GM06990 (cell line): ENCODE measurements around the gene SEH1L.
A peak's percentile ranks its signal among the peaks of the same experiment; 100 is the strongest.

Experiments
- DNase-seq: peaks from one replicate; pipeline ENCODE4 v3.0.0-alpha.2; 2011; ENCODE audit not compliant: insufficient read length; ENCODE audit errors: extremely low read depth
- H3K27me3 ChIP-seq: replicated peaks from 2 replicates; pipeline ENCODE4 v1.6.0; 2011; ENCODE audit warnings: low read length; ENCODE audit not compliant: control insufficient read depth, insufficient read depth
- H3K36me3 ChIP-seq: 2 replicates; pipeline ENCODE4 v1.5.1; 2011; ENCODE audit warnings: low read length; ENCODE audit not compliant: control insufficient read depth, insufficient read depth
- H3K4me3 ChIP-seq: replicated peaks from 2 replicates; pipeline ENCODE4 v1.5.1; 2011; ENCODE audit warnings: low read depth, mild to moderate bottlenecking, control low read depth, low read length
- CTCF ChIP-seq: IDR thresholded peaks from 2 replicates; pipeline ENCODE4 v1.5.1; 2011; ENCODE audit warnings: low read length, control low read depth, mild to moderate bottlenecking, inconsistent platforms; ENCODE audit not compliant: insufficient read depth, poor library complexity, severe bottlenecking

Gene SEH1L

GRCh38 chr18:13014232-13014631 is 66.4 kb downstream of the SEH1L start:
- Histone ChIP-seq H3K27me3 (no peaks in the 10 kb centered on the region), H3K36me3 (peaks cover 16% of the 10 kb centered on the region), H3K4me3 (no peak overlapping the region)
- no peak for TF ChIP-seq CTCF
- no peak for DNase-seq

GRCh38 chr18:13014818-13015217 is 67.0 kb downstream of the SEH1L start:
- no peak for TF ChIP-seq CTCF
- H3K36me3 ChIP-seq: peaks cover 14% of the 10 kb centered on the region
- DNase-seq: no peak
- H3K27me3 ChIP-seq: no peaks in the 10 kb centered on the region
- no peak overlapping the region for H3K4me3 ChIP-seq

GRCh38 chr18:13017247-13017875 is 69.5 kb downstream of the SEH1L start:
- no peak overlapping the region for H3K4me3 ChIP-seq
- no peak for DNase-seq
- H3K27me3 ChIP-seq: no peaks in the 10 kb centered on the region
- no peak for TF ChIP-seq CTCF
- H3K36me3 ChIP-seq: peaks cover 15% of the 10 kb centered on the region

- no peak for DNase-seq
- TF ChIP-seq CTCF: no peak
- Histone ChIP-seq H3K4me3 (no peak overlapping the region), H3K27me3 (no peaks in the 10 kb centered on the region), H3K36me3 (peaks cover 11% of the 10 kb centered on the region)
Measured at GRCh38 chr18:13018374-13018773, 70.6 kb downstream of the SEH1L start.

- no peak for TF ChIP-seq CTCF
- DNase-seq: peak; percentile 40
- Histone ChIP-seq H3K27me3 (no peaks in the 10 kb centered on the region), H3K4me3 (no peak overlapping the region), H3K36me3 (peaks cover 8% of the 10 kb centered on the region)
Measured at GRCh38 chr18:13019301-13019700, 71.5 kb downstream of the SEH1L start.

- TF ChIP-seq CTCF: no peak
- no peak for DNase-seq
- Histone ChIP-seq H3K4me3 (no peak overlapping the region), H3K27me3 (no peaks in the 10 kb centered on the region), H3K36me3 (peaks cover 3% of the 10 kb centered on the region)
Measured at GRCh38 chr18:13022644-13023043, 74.8 kb downstream of the SEH1L start.
